ENCODE data around the gene IL20RB.

Gene IL20RB

GRCh38 chr3:137024348-137024747 is 66.6 kb downstream of the IL20RB start:
- in situ Hi-C loops (cut with MboI; ENCODE audit: low sequenced_read_pairs): loop anchor here (25.0 kb wide), 1 partner anchor 962 kb away; no protein-coding TSS in a partner anchor

- in situ Hi-C loops (cut with MboI; ENCODE audit: low sequenced_read_pairs): no loop called here
These were observed 68.9 kb downstream of the IL20RB start for GRCh38 chr3:137026701-137027100.

GRCh38 chr3:137032465-137033120 is 74.8 kb downstream of the IL20RB start:
- in situ Hi-C loops (cut with MboI; ENCODE audit: low sequenced_read_pairs): no loop called here

- in situ Hi-C loops (cut with MboI; ENCODE audit: low sequenced_read_pairs): no loop called here
These were observed 77.8 kb downstream of the IL20RB start for GRCh38 chr3:137035631-137036030.

GRCh38 chr3:137039570-137039969 is 81.8 kb downstream of the IL20RB start:
- in situ Hi-C loops (cut with MboI; ENCODE audit: low sequenced_read_pairs): no loop called here

- in situ Hi-C loops (cut with MboI; ENCODE audit: low sequenced_read_pairs): no loop called here
These were observed 83.5 kb downstream of the IL20RB start for GRCh38 chr3:137041251-137041650.

- in situ Hi-C loops (cut with MboI; ENCODE audit: low sequenced_read_pairs): no loop called here
These were observed 83.9 kb downstream of the IL20RB start for GRCh38 chr3:137041686-137042085.

GRCh38 chr3:137046747-137047146 is 89.0 kb downstream of the IL20RB start:
- in situ Hi-C loops (cut with MboI; ENCODE audit: low sequenced_read_pairs): no loop called here

GRCh38 chr3:137047240-137047639 is 89.5 kb downstream of the IL20RB start:
- in situ Hi-C loops (cut with MboI; ENCODE audit: low sequenced_read_pairs): no loop called here

GRCh38 chr3:137050281-137050680 is 92.5 kb downstream of the IL20RB start:
- in situ Hi-C loops (cut with MboI; ENCODE audit: low sequenced_read_pairs): no loop called here

GRCh38 chr3:137052298-137052697 is 94.5 kb downstream of the IL20RB start:
- in situ Hi-C loops (cut with MboI; ENCODE audit: low sequenced_read_pairs): no loop called here

Data from HL-60/S4 treated with phorbol 12-myristate 13-acetate at 8.2 ng/mL for 4 days and 3 days (cell line).